Neural cell (in vitro differentiated cells): ENCODE measurements around the gene PTPRN2. TPM values are rescaled to one million over a fixed set of nuclear protein-coding genes. Genes with fewer than 3 reads are reported as not detected.

Source experiments
- H2AFZ ChIP-seq: fragments of 200-600, 300-800 bp; sonication (generic), shearing (Covaris generic); 2 replicates; pipeline ENCODE4 v1.6.0; 2014; ENCODE audit warnings: low read depth, mild to moderate bottlenecking, antibody characterized with exemption, low read length, moderate library complexity
- H3F3A ChIP-seq: fragments of 200-600 bp; shearing (Covaris generic); 2 replicates; pipeline ENCODE4 v1.6.1; 2016; ENCODE audit warnings: mild to moderate bottlenecking, moderate library complexity, mixed read lengths, antibody characterized with exemption, low read length; ENCODE audit not compliant: insufficient read depth, poor library complexity, severe bottlenecking
- H3K27ac ChIP-seq: fragments of 200-600, 300-800 bp; sonication (generic), shearing (Covaris generic); 2 replicates; pipeline ENCODE4 v1.5.1; 2014; ENCODE audit warnings: mild to moderate bottlenecking, low read length, moderate library complexity
- H3K27me3 ChIP-seq: fragments of 300-800, 200-600 bp; sonication (generic), shearing (Covaris generic); 2 replicates; pipeline ENCODE4 v1.6.0; 2014; ENCODE audit warnings: mild to moderate bottlenecking, low read depth, low read length, moderate library complexity; ENCODE audit not compliant: insufficient read depth
- H3K36me3 ChIP-seq: fragments of 300-800, 200-600 bp; sonication (generic), shearing (Covaris generic); 2 replicates; pipeline ENCODE4 v1.5.1; 2014; ENCODE audit warnings: mild to moderate bottlenecking, antibody characterized with exemption, low read length, moderate library complexity; ENCODE audit not compliant: insufficient read depth
- H3K4me2 ChIP-seq: fragments of 300-800, 200-600 bp; sonication (generic), shearing (Covaris generic); 2 replicates; pipeline ENCODE4 v1.6.0; 2014; ENCODE audit warnings: mild to moderate bottlenecking, low read length
- H3K4me3 ChIP-seq: fragments of 300-800, 200-600 bp; sonication (generic), shearing (Covaris generic); 2 replicates; pipeline ENCODE4 v1.5.1; 2014; ENCODE audit warnings: mild to moderate bottlenecking, low read length, moderate library complexity
- H3K79me2 ChIP-seq: fragments of 200-600 bp; shearing (Covaris generic); replicated peaks from 2 replicates; pipeline ENCODE4 v1.6.0; 2014; ENCODE audit warnings: mild to moderate bottlenecking, low read length, moderate library complexity; ENCODE audit not compliant: insufficient read depth
- H3K9ac ChIP-seq: fragments of 300-800, 200-600 bp; sonication (generic), shearing (Covaris generic); 2 replicates; pipeline ENCODE4 v1.6.1; 2016; ENCODE audit warnings: mild to moderate bottlenecking, low read length, mixed read lengths
- H3K9me2 ChIP-seq: fragments of 200-600 bp; shearing (Covaris generic); 2 replicates; pipeline ENCODE4 v1.6.1; 2016; ENCODE audit warnings: mild to moderate bottlenecking, low read length, mixed read lengths; ENCODE audit not compliant: insufficient read depth
- H3K9me3 ChIP-seq: fragments of 200-600, 300-800 bp; sonication (generic), shearing (Covaris generic); 2 replicates; pipeline ENCODE4 v1.6.1; 2016; ENCODE audit warnings: mild to moderate bottlenecking, mixed run types, low read length, moderate library complexity, mixed read lengths
- H4K20me1 ChIP-seq: fragments of 200-600 bp; shearing (Covaris generic); 2 replicates; pipeline ENCODE4 v1.6.1; 2016; ENCODE audit warnings: mild to moderate bottlenecking, mixed run types; ENCODE audit not compliant: insufficient read depth
- CTCF ChIP-seq: fragments of 450-650 bp; IDR thresholded peaks from 2 replicates; pipeline ENCODE4 v1.5.1; 2014; ENCODE audit warnings: antibody characterized with exemption, mild to moderate bottlenecking, moderate library complexity; ENCODE audit not compliant: poor library complexity, severe bottlenecking
- EP300 ChIP-seq: fragments of 450-650 bp; conservative IDR thresholded peaks from 2 replicates; pipeline ENCODE4 v1.6.1; 2014; ENCODE audit warnings: antibody characterized with exemption, mild to moderate bottlenecking, moderate library complexity; ENCODE audit not compliant: poor library complexity, severe bottlenecking
- EZH2 ChIP-seq: fragments of 200-600, 300-800 bp; shearing (Covaris generic), sonication (generic); IDR thresholded peaks from 2 replicates; pipeline ENCODE4 v1.6.1; 2014; ENCODE audit warnings: antibody characterized with exemption, low read length, borderline replicate concordance, mild to moderate bottlenecking; ENCODE audit not compliant: insufficient read depth, poor library complexity, severe bottlenecking
- MXI1 ChIP-seq: fragments of 450-650 bp; conservative IDR thresholded peaks from 2 replicates; pipeline ENCODE4 v1.6.1; 2014; ENCODE audit warnings: antibody characterized with exemption, mild to moderate bottlenecking; ENCODE audit not compliant: poor library complexity, severe bottlenecking
- POLR2AphosphoS5 ChIP-seq: IDR thresholded peaks from 2 replicates; pipeline ENCODE4 v1.6.1; 2012
- RAD21 ChIP-seq: fragments of 450-650 bp; conservative IDR thresholded peaks from 2 replicates; pipeline ENCODE4 v1.6.1; 2014; ENCODE audit warnings: antibody characterized with exemption, mild to moderate bottlenecking, moderate library complexity
- REST ChIP-seq: IDR thresholded peaks from 2 replicates; pipeline ENCODE4 v1.6.1; 2012; ENCODE audit warnings: borderline replicate concordance
- SMC3 ChIP-seq: fragments of 450-650 bp; conservative IDR thresholded peaks from 2 replicates; pipeline ENCODE4 v1.6.1; 2014; ENCODE audit warnings: antibody characterized with exemption, mild to moderate bottlenecking, moderate library complexity; ENCODE audit not compliant: poor library complexity
- TAF1 ChIP-seq: IDR thresholded peaks from 2 replicates; pipeline ENCODE4 v1.6.1; 2012; ENCODE audit warnings: low read depth
- polyA plus RNA-seq: library from polyadenylated mRNA; depleted of rRNA; stranded (reverse); fragments of >200 nt; gene quantifications from 2 replicates; pipeline ENCODE4 v1.2.3, GENCODE V29; 2014

PTPRN2 gene
- polyA plus RNA-seq, 1 donor from 2014 or later: 31.0 TPM

GRCh38 chr7:157505646-157506045, 1082.0 kb downstream of the PTPRN2 start:
- no peaks in the 10 kb centered on the region for H3K79me2 ChIP-seq
- TF ChIP-seq POLR2AphosphoS5: no peak
- no peak for TF ChIP-seq RAD21
- no peaks in the 10 kb centered on the region for H3K9me3 ChIP-seq
- no peaks in the 10 kb centered on the region for H3K27me3 ChIP-seq
- no peak overlapping the region for H3K4me3 ChIP-seq
- no peak overlapping the region for H3K9ac ChIP-seq
- no peak overlapping the region for H3K27ac ChIP-seq
- H2AFZ ChIP-seq: no peak overlapping the region
- no peaks in the 10 kb centered on the region for H3F3A ChIP-seq
- no peaks in the 10 kb centered on the region for H3K36me3 ChIP-seq
- no peaks in the 10 kb centered on the region for H4K20me1 ChIP-seq
- H3K4me2 ChIP-seq: no peak overlapping the region
- no peaks in the 10 kb centered on the region for H3K9me2 ChIP-seq

GRCh38 chr7:157503229-157503628, 1084.4 kb downstream of the PTPRN2 start:
- Histone ChIP-seq H3K27ac (no peak overlapping the region), H4K20me1 (no peaks in the 10 kb centered on the region), H3K4me2 (no peak overlapping the region), H2AFZ (no peak overlapping the region), H3K36me3 (no peaks in the 10 kb centered on the region), H3K9me2 (no peaks in the 10 kb centered on the region), H3K9me3 (no peaks in the 10 kb centered on the region), H3K79me2 (no peaks in the 10 kb centered on the region), H3F3A (no peaks in the 10 kb centered on the region), H3K9ac (no peak overlapping the region), H3K4me3 (no peak overlapping the region), H3K27me3 (no peaks in the 10 kb centered on the region)
- no peak for TF ChIP-seq TAF1
- no peak for TF ChIP-seq REST
- TF ChIP-seq MXI1: no peak
- TF ChIP-seq EP300: no peak
- TF ChIP-seq SMC3: no peak
- no peak for TF ChIP-seq RAD21
- TF ChIP-seq CTCF: no peak
- TF ChIP-seq EZH2: no peak
- no peak for TF ChIP-seq POLR2AphosphoS5

GRCh38 chr7:157502701-157503111, 1084.9 kb downstream of the PTPRN2 start:
- Histone ChIP-seq H3K9ac (no peak overlapping the region), H2AFZ (no peak overlapping the region), H3K27ac (no peak overlapping the region), H3K4me3 (no peak overlapping the region), H3K9me2 (no peaks in the 10 kb centered on the region), H3K36me3 (no peaks in the 10 kb centered on the region), H3K79me2 (no peaks in the 10 kb centered on the region), H3F3A (no peaks in the 10 kb centered on the region), H3K9me3 (no peaks in the 10 kb centered on the region), H4K20me1 (no peaks in the 10 kb centered on the region), H3K4me2 (no peak overlapping the region), H3K27me3 (no peaks in the 10 kb centered on the region)
- TF ChIP-seq CTCF (no peak), RAD21 (no peak), EP300 (no peak)
